NCI-H446 (cell line): ENCODE data around the gene LAMA4.

Source experiments
- DNase-seq, 2 experiments: peaks; one replicate each; lab custom pipeline; 2025; lab: John Stamatoyannopoulos, UW

The LAMA4 gene

DNA sequence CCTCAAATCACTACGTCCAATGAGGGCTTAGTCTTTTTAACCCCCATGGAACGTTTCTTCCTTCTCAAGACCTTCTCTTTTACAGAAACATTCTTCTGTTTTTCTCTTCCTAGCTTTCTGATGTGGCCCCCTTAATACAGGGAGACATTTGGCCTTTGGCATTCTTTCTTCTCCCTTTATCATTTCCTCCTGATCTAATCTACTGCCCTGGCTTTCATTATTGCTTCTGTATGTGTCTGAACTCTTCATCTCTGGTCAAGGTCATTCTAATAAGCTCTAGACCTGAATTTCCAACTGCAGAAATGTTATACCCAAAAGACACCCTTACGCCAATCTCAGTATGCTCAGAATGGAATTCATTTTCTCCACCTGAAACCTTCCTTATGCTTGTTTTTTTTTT is 18.4 kb upstream of the LAMA4 start:
- no peak for DNase-seq

DNA sequence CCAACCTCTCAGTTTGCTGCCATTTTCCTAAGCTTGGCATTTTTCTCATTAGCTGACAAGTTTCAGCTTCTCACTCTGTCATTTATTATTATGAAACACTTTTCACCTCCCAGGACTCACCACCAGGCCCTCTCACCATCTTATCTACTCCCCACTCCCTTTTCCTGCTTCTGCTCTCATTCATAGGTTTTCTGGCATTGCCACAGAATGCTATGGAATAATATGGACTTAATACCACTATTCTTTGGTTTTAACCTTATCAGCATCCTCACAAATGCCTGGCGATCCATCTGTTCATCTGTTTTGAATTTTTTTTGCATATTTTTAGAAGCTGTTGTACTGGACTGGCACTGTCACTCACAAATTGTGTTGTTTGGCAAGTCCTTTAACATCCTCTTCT is 16.4 kb upstream of the LAMA4 start:
- DNase-seq: no peak

DNA sequence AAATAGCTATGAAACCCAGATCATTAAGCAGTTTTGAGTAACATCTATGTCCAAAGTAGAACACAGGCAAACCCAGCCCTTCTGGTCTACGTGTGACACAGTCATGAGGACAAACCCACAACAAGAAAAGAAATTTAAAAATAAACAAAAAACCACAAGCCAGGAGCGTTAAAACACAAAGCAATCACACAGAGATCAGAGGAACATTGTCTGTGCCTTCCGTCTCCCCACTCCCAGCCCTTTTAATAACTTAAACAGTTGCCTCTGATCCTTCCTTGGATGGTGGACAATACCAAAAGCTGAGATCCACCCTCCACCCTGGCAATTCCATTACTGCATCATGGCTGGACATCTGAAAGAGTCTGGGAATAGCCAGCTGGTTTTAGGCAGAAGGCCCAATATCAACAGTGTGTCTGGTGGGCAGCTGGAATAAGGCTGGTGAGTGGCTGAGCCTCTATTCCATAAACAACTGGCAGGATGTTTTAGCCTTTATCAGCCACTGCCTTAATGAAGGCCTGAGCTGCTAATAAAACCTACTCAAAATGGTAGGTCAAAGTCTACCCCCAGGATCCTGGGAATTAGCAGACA is 15.7 kb upstream of the LAMA4 start:
- no peak for DNase-seq

DNA sequence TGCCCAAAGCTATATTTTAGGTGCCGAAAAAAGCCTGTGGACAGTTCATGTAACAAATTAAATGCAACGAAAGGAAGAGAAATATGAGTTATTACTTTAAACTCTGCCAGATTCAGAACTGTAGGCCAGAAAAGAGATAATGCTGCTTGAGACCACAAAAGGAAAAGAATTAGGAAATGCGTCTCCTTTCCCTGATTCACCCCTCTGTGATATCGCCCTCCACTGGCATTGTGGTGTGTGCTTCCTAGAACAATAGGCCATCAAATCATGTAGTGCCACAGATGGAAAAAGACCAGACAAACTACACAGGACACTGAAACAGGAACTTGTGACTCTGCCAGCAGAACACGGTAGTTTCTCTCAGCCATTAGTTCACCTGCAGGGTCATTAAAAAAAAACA is 14.7 kb upstream of the LAMA4 start:
- DNase-seq: no peak

DNA sequence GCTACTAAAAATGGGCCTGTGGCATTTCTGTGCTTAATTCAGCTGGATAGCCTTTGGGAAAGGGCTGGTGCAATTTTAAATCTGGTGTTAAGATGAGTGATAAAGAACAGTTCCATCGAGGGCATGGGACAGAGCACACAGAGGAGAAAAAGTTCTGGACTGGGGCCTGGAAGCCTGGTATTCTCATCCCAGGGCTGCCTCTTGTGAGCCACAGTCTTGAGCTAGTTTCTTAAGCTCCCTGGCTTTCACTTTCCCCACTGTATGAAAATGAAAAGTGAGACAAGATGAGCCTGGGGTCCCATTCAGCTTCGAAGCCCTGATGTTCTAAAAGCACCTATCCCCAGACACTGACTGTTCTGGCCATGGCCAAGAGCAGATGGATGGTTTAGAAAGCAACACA is 14.3 kb upstream of the LAMA4 start:
- DNase-seq: no peak

DNA sequence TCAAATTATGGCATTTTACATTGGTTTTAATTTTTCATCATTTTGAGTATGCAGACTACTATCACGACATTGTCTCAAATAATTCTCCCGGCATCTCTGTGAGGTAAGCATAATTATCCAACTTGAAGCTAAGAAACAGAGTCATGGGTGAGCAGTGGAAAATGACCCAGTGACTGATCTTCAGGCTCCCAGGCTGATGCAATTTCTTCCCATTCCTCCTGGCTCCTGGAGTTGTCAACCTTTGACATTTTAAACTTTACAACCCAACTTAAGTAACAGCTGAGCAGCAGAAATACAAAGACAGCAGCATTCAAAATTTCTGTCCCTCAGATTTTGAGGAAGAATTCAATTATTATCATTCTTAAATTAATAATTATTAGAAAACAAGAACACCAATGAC is 13.7 kb upstream of the LAMA4 start:
- DNase-seq: no peak

DNA sequence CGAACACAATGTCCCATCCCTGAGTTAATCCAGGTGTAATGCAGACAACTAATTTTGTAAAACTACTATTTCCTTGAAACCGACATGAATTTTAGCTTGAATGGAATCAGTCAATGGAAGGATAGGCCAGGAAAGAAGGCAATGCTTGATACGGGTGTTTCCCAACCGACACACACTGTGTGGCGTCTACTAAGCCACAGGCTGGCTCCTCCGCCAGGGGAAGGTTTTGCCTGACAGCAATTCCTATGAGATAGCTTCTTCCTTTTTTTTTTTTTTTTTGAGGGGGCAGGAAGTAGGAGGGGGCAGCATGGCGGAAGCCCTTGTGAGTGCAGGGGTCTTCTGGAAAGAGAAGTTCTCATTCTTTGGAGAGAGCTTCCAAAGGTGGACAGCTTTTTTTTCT is 12.0 kb upstream of the LAMA4 start:
- DNase-seq: no peak

DNA sequence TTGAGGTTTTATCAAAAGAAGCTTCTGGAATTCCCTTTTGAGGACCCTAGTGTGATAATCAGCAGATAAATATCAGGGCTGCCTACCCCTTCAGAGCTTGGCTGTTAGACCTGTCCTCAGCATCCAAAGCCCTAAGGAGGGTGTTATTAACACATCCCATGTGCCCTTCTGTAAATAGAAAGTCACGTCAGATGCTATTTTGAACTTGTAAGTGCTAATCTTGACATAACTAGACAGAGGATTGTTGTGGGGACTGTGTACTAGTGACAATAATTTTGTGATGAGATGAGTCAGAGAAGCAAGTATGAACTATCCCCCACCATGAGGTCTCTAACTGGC is 4.9 kb upstream of the LAMA4 start:
- no peak for DNase-seq

DNA sequence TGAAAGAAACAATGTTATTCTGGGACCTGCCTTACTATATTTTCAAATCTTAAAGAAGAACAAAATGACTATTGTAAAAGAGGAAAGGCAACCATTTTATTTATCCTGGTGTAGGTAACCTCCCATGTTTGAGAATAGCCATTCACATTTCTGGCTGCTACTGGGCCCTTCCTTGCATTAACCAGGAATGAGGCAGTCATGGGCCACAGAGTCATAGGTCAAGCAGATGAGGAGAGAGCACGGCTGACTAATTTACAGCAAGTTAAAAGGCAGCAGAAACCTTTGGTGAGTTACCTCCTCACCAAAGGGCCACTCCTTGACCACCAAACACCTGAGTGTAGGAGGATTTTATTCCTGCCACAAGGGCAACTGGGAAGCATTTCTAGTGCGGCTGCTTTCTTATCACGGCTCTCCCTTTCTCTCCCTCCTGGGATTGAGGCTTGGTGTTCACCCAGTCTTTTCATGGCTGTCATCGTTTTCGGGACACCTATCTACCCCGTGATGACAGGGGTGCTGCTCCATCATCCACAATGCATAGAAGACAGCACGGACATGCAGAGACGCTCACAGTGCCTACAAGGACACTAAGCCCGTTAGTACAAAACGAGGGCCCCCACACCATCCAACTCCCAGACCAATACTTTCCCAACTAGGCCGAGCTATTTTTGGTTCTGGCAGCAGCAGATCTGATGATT is 4.4 kb upstream of the LAMA4 start:
- no peak for DNase-seq

DNA sequence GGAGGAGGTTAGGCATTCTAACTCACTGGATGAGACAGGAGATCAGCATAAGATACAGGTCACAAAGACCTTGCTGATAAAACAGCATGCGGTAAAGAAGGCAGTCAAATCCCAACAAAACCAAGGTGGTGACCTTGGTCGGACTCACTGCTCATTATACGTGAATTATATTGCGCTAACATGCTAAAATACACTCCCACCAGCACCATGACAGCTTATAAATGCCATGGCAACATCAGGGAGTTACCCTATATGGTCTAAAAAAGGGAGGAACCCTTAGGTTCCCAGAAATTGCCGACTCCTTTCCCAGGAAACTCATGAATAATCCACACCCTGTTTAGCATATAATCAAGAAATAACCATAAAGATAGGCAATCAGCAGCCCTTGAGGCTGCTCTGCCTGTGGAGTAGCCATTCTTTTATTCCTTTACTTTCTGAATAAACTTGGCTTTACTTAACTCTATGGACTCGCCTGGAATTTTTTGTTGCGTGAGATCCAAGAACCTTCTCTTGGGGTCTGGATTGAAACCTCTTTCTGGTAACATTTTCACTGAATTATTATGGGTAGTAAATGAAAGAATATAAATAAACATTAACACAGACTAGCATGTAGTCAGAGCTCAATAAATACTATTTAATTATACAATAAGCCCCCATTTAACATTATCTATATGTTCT is 3.0 kb upstream of the LAMA4 start:
- DNase-seq: no peak

DNA sequence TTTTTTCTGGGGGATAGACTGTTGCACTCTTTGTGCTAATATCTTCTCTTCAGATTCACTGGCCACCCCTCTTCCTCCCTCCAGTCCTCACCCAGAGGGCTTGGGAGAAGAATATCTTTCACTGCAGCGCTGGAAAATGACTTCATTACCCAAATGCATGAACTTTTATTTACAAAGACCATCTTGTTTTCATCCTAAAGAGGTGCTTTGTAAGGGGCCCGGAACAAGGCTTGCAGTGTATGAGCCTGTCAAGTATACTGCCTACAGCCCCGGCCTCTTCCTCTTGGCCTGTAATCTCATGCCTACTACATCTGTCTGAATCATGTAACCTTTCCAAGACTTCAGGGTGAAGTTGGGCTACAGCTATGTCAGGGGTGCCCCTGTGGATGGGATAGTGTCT is 554 bp upstream of the LAMA4 start:
- no peak for DNase-seq

DNA sequence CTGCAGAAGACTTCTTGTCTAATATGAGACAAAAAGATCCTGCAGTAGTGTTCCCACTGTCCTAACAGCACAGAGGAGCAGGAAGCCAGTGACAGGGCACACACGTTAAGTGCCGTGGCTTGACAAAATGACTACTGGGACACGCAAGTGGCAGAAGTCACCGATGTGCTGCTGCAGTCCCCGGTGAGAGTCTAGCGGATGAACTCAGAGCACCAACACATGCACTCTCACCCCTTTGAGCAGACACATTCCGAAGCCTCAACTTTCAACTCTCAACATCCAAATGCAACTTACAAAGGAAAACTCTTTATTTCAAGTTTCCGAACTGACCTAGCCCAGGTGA is 898 bp downstream of the LAMA4 start:
- DNase-seq: no peak

DNA sequence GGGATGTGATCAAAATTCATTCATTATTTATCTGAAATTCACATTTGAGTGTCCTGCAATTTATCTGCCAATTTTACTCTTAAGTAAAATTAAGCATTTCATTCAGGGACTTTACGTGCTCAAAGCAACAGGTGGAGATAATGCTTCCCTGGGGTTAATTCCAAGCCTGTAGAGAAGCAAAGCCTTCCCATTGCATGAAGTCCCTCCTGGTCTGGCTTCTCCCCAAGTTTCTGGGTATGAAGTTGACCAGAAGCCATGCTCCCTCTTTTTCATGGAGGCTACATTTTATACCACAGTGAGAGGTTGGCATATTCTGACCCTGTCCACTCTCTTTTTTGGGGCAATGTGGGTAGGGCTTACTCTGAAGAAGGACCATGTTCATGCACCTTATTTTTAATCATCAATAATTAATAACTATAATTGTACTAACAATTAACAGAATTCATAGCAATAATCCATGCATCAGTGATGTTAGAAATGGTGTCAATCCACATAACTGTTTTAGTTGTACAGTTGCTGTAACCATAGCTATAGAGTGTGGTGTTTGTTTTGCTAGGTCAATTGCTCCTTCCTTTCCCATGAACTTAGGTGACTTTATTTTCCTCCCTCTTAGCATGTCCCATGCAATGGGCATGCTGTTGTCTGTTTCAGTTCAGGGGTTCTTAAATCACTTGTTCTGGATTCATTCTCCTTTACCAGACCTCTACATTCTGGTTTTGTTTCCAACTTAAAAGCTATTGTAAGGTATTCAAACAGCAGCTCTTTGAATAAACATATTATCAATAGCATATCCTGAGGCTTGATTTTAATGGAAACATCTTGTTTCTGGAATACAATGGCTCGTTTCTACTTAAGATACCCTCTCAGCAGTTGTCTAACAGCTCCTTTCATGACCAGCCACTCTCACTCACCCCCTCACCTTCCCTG is 1.5 kb downstream of the LAMA4 start:
- DNase-seq: no peak

DNA sequence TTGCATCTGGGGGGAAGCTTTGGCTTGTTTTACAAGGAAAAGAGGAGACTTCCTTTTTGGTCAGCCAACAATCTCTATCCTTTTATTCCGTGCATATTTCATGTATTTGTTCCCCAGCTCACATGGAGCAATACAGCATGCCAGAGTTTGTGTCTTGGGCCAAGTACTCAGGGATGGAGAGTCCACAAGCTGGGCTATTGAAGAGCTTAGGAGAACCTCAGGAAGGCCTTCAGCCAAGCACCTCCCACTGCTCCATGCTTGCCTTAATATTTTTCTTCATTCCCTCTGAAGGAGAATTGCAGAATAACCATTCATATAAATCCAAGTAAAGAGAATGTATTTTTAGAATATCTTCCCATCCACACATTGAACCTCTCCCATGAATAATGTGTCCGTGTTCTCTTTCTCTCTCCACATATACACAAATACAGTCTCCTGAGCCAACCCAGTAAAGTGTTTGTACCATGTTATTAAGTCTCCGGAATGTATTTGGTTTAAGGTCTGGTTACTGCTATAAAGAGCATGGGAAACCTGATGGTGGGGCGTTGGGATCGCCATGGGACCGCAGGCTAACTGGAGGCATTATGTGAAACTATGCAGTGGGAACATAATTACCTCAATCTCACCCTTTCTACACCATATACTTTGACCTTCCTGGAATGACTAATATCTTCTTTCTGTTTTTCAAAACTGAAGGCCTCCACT is 3.0 kb downstream of the LAMA4 start:
- DNase-seq: no peak

DNA sequence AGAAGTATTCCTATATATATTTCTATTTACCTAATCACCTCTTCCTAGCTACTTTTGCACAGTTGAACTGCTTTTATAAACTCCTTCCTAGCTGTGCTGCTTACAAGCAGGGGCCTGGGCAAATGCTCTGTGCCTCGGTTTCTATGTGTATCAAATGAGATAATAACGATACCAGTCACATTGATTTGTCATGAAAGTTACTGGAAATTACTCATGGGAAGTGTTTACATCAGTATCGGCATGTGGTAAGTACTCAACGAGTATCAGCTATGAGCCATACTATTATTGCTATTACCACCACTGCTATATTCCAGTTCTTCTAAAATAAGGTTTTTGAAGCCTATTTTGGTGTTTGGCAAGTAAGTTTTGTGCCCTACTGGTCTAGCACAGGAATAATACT is 4.9 kb downstream of the LAMA4 start:
- no peak for DNase-seq

DNA sequence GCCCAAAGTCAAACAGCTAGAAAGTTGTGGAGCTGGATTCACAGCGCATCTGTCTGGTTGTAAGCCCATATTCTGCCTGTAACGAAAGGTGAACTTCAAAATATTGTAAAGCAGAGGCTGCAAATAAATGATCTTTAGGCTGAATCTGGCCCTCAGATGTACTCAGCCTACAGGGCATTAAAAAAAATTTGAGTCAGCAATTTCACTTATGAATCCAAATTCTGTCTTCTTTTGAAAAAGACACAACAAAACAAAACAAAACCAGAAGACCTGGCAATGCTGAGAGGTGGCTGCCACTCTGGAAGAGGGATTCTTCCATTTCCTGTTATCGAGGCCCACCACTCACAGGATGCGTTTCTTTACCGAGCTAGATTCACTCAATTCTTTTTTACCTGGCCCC is 7.1 kb downstream of the LAMA4 start:
- no peak for DNase-seq

DNA sequence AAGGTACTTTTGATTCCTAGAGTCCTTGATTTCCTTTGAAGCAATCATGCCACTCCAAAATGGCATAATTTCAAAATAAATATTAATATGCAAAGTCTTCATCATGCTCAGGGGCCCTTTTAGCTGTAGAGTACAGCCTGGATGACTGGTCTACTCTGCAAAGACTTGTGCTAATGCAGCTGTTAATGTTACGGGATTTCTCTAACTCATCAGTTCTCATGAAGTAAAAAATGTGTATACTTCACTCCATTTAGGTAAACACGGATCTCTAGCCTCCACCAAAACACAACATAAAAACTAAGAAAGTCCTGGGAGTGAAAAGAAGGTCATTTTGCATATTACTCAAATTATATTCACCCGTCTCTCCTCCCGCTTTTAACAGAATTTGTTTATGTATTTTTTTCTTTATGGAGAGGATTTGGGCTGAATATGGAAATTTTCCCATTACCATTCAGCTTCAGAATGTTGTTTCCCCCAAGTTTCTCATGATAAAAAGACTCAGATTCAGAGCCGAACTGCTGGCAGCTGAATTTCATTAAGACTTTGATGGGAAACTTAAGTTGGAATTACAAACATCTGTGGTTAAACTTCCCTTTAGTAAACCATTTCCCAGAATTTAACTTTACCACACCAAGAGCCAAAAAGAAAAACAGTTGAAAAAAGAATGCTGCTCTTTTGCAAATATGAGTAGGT is 8.7 kb downstream of the LAMA4 start:
- no peak for DNase-seq

DNA sequence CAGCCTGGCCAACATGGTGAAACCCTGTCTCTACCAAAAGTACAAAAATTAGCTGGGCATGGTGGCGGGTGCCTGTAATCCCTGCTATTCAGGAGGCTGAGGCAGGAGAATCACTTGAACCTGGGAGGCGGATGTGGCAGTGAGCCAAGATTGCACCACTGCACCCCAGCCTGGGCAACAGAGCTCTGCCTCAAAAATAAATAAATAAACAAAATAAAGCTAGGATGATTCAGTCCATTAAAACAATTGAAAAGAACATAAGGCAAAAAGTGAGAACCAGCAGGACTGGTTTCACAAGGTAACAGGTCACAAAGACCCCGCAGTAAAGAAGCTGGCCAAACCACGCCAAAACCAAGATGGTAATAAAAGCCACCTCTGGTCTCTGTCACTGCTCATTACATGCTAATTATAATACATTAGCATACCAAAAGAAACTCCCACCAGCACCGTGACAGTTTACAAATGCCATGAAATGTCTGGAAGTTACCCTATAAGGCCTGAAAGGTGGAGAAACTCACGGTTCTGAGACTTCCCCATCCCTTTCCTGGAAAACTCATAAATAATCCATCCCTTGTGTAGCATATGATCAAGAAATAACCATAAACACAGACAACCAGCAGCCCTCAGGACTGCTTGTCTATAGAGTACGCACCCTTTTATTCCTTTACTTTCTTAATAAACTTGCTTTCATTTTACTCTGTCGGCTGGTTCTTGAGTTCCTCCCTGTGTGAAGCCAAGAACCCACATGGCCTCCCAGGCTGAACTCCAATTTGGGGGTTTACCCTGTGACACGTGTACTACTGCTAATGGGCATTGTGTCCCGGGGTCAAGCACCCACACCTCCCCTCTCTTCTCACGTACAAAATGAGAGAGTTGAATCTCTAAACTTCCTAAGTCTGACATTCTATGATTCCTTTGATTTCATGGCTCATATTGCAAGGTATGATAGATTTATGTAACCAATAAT is 10.2 kb downstream of the LAMA4 start:
- no peak for DNase-seq

DNA sequence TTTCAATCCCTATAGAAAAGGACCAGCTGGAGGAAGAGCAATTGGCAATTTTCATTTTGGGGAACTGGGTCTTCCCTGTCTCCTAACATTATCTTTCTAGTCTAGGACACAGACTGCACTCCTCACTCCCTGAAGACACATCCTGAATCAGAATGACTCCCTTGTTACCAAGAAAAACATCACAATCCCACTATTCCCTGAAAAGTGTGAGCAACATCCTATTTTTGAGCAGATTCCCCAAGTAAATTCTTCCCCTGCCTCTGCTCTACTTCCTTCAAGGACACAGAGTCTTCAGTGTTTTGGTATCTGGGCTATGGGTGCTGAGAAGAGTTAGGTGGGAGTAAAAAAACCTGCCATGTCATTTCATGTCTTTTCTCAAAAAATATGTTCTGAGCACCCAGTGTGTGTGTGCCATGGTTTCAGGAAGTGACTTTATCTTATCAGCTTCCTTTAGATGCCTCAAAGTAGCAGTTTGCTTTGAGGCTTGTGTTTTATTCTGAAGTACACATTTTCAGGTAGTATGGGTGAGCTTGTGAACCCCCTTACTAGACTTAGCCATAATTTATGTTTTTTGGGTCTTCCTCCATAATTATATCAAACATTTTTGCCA is 12.4 kb downstream of the LAMA4 start:
- DNase-seq: no peak

DNA sequence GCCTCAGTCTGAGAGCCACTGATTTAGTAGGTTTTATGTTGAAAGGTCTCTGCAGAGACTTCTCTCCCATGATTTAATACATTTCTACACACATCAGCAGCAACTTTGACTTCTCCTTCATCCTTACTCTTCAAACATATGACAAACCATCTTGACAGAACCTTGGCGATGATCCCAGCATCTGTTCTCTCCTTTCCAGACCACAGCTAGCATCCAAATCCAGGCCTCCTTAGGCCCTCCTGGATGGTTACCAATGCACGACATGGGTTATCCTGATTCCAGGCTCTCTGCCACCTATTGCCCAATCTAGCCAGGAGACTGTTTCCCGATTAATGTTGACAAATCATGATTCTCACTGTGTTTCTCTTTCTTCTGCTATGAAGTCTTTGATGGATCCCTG is 16.8 kb downstream of the LAMA4 start:
- peak; percentile 40 to 84 for DNase-seq
